ENCODE data around the gene KCNJ9. TPM values are rescaled to one million over a fixed set of nuclear protein-coding genes. Genes with fewer than 3 reads are reported as not detected.

The KCNJ9 gene
- total RNA-seq, 1 experiment from 2014 or later = 0.09 TPM

GRCh38 chr1:160080381-160081100, 797 bp upstream of the KCNJ9 start:
- H3K56ac ChIP-seq (ENCODE audit: insufficient read length, low read depth, low read length) = no peak overlapping the region
- H3K23me2 ChIP-seq (ENCODE audit: insufficient read length, low read depth, low read length, poor library complexity, severe bottlenecking) = no peaks in the 10 kb centered on the region
- Mint-ChIP-seq H3K36me3 (ENCODE audit: insufficient read depth in 1 of 3, low read depth in 3 of 3) (peaks cover 0 to 5% (median 3%) of the 10 kb centered on the region in 3 experiments; a peak in 3 of 7 replicates), H3K27ac (no peak overlapping the region), H3K4me3 (no peak overlapping the region), H3K4me1 (peaks cover 4 to 6% of the 10 kb centered on the region in 2 experiments), H3K27me3 (ENCODE audit: low read depth) (peaks cover 86% of the 10 kb centered on the region), H3K9me3 (no peaks in the 10 kb centered on the region; a peak in 1 of 5 replicates)
- no peak overlapping the region for H3K9ac ChIP-seq (ENCODE audit: extremely low read depth, insufficient read length, low read length)
- no peaks in the 10 kb centered on the region for H3K79me1 ChIP-seq (ENCODE audit: insufficient read depth, low read depth, low read length, poor library complexity, severe bottlenecking)
- H3K4me2 ChIP-seq (ENCODE audit: insufficient read depth, insufficient read length, low read length) = no peak overlapping the region
- no peak overlapping the region for H2BK5ac ChIP-seq (ENCODE audit: insufficient read length, low read length)
- 0 out of 2 replicates have a peak, but pooled peaks cover 2% of the 10 kb centered on the region for H3K4me1 ChIP-seq (ENCODE audit: insufficient read depth, low read length)
- whole genome bisulfite sequencing (ENCODE audit: extremely low coverage, insufficient read length, low lambda C conversion rate) = no CpG with 5 or more reads among the region's 6 CpGs
- no peaks in the 10 kb centered on the region for H3K79me2 ChIP-seq (ENCODE audit: insufficient read depth, low read length)
- no peak overlapping the region for H2BK12ac ChIP-seq (ENCODE audit: insufficient read length, low read depth, low read length)
- H2AFZ ChIP-seq (ENCODE audit: low read length) = no peak overlapping the region
- TF ChIP-seq CTCF (conservative IDR thresholded peaks at IDR 0.05) = no peak
- H2AK5ac ChIP-seq (ENCODE audit: insufficient read length, low read length) = no peak overlapping the region
- no peak overlapping the region for H2BK20ac ChIP-seq (ENCODE audit: low read depth, low read length, poor library complexity, severe bottlenecking)
- no peaks in the 10 kb centered on the region for H4K20me1 ChIP-seq (ENCODE audit: control insufficient read depth, insufficient read depth, insufficient read length)
- H3K18ac ChIP-seq (ENCODE audit: insufficient read length, low read depth, low read length) = no peak overlapping the region
- H3K27ac ChIP-seq (ENCODE audit: insufficient read length, low read depth, low read length) = no peak overlapping the region
- no peak for DNase-seq
- H2BK120ac ChIP-seq (ENCODE audit: low read depth, low read length, poor library complexity, severe bottlenecking) = no peak overlapping the region
- no peak overlapping the region for H3K14ac ChIP-seq (ENCODE audit: insufficient read depth, low read length)
- H3K4ac ChIP-seq (ENCODE audit: low read depth, low read length) = no peak overlapping the region
- no peak overlapping the region for H2BK15ac ChIP-seq (ENCODE audit: low read depth, low read length)
- peaks cover 7% of the 10 kb centered on the region; the same call in 1 of the 2 replicates for H3K27me3 ChIP-seq (ENCODE audit: insufficient read depth, low read length)
- no peak overlapping the region for H4K5ac ChIP-seq (ENCODE audit: insufficient read length, low read depth, low read length)
- no peak overlapping the region for H3K23ac ChIP-seq (ENCODE audit: insufficient read length, low read depth, low read length)
- H4K8ac ChIP-seq (replicated peaks; ENCODE audit: insufficient read length, low read depth, low read length) = no peak overlapping the region
- H3T11ph ChIP-seq (ENCODE audit: low read length) = no peak overlapping the region
- no peak overlapping the region for H4K91ac ChIP-seq (ENCODE audit: insufficient read length, low read depth, low read length)
- H3K9me3 ChIP-seq (ENCODE audit: control insufficient read depth, low read depth, low read length) = no peaks in the 10 kb centered on the region
